EL (cell line): ENCODE data around the gene RPLP2.

Experiments
- DNase-seq: peaks from one replicate; pipeline ENCODE4 v3.0.0-alpha.2; 2016

Gene RPLP2

DNA sequence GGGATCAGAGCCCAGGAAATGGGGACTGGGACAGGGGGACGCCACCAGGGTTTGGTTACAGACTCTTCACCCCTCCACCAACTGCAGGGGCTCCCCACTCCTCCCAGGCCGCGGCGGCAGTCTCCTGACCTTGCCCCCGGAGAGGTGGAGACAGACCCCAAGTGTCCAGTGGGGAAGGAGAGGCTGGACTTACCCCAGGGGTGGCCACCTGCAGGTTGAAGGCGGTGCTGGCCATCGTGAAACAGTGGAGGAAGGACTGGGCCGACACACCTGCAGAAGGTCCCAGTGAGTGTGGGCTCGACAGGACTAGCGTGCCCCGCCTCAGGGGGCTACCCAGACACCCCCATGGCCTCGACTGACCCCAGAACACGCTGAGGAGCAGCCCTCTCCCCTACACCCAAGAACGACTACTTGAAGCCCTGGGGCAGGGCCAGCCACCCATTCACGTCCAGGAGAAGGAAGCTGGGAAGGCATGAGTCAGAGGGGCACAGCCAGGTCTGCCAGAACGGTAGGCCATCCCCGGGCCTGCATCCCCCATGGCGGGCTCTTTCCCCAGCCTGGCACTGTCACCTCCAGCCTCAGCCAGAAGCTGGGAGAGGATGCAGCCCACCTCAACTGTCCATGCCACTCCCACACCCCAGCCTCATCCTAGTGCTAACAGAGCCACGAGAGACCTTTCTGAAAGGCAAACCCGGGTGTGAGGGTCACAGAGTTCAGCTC is 34.7 kb upstream of the RPLP2 start:
- peak; percentile 70 for DNase-seq

DNA sequence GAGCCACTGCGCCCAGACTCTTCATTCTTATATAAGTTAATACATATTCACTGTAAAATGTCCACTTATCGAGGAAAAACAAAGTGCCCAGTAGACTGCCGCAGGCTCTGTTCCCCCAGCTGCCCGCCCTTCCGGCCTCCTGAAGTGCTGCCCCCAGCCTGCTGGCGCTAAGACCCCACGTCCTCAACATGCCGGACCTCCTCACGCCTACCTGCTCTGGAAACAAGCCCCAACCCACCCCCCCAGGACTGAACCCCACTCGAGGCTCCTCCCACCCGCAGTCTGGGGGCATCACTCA is 33.6 kb upstream of the RPLP2 start:
- DNase-seq = no peak

DNA sequence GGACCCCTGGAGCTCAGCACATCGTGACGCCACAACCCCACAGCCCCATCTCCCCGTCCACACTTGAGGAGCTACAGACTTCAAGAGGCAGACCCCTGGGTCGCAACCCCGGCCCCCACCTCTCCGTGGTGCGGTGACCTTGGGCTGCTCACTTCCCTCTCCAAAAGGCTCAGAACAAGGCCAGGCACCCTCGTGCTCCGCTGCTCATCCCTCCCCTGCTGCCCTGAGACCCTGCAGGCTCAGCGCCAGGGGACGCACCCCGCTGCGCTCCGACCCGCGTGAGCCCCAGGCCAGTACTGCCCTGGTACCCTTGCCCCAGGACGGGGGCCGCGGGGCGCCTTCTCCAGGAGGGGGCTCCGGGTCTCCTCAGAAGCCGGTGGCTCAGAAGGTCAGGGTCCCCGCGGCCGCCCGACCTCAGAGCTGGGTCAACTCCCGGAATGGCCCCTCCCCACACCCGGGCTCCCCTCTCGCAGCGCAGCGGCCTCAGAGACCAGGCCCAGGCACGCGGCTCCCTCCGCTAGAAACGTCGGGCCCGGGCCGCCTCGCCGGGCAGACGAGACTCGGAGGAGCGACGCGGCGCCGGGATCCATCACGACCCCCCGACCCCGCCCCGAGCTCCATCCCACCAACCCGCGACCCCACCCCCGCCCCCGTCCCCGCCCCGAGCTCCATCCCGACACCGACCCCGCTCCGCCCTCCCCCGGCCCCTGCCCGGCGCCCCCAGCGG is 33.0 kb upstream of the RPLP2 start:
- DNase-seq = no peak

DNA sequence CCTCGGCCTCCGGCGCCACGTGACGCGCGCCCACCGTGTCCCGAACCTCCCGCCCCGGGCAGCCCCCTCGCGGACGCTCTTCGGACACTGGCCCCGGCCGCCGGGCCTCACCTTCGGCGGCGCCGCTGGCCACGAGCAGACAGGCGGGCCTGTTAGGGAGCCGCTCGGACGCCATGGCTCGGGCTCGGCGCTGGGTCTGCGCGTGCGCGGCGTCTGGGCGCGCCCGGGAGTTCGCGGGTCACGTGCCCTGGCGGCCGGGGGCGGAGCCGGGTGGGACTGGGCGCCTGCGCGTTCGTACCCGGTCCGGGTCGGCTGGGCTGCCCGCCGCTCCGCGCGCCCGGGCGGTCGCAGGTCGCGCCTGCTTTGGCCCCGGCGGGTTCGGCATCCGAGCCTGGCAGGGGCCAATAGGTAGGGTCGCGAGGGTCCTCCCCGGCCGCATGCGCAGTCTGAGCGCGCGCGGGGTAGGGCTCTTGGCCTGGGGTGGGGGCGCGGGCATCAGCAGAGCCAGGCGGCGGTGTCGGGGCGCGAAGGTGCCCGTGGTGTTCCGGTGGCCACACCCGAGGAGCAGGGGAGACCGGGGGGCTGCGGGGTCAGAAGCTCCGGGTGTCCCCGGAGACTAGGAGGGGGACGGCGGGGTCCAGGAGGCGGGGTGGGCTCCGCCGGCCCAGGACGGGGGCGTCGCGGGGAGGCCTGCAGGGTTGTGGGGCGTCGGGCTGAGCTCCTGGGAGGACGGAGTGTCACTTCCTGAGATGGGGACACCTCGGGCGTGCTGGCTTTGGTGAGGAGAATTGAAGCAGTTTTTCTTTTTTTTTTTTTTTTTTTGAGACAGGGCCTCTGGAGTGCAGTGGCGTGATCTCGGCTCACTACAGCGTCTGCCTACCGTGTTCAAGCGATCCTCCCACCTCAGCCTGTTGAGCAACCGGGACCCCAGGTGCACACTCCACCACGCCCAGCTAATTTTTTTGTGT is 32.2 kb upstream of the RPLP2 start, which contains the start of gene GATD1:
Gene GATD1 (minus strand): TSS at position 200 of the 968 bp plus-strand sequence. CDS start 25 bp downstream, at position 175.
- peak; percentile 86 for DNase-seq

DNA sequence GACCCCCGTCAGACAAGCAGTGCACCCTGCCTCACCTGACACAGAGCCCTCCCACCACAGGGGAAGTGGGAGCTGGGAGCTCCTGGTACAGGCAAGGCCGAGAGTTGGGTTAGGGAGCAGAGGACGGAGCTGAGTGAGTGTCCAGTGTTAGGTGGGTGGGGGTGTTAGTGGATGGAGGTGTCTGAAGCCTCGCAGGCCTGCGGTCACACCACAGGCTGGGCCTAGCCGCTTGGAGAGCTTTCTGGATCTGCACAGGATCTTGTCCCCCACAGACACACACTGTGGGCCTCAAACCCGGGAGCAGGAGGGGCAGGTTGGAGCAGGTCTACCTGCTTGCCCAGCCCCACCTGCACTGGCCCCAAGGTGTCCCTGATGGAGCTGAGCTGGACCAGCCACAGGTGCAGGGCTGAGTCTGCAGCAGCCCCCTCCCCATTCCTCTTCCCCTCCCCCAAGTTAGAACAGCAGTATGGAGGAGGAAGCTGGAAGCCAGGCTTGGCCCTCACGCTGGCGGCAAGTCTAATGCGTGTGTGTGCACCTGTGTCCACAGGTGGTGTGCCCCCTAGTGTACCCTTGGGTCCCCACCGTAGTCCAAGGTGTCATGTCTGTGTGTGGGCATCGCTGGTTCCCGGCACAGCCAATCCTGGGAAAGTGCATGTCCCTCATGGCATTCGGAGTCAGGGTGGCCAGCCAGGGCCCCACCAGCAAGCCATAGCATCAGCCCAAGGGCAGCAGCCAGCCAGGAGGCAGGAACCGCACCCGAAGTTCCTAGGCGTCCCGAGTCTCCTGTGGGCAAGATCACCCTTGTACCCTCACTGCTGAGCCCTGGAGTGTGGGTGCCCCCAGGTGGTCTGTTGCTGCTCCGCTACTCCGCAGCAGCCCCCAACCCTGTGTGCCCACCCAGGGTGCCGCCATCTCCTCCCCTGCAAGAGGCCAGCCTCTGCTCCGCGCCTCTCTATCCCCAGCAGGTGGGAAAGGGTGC is 30.5 kb upstream of the RPLP2 start:
- no peak for DNase-seq

DNA sequence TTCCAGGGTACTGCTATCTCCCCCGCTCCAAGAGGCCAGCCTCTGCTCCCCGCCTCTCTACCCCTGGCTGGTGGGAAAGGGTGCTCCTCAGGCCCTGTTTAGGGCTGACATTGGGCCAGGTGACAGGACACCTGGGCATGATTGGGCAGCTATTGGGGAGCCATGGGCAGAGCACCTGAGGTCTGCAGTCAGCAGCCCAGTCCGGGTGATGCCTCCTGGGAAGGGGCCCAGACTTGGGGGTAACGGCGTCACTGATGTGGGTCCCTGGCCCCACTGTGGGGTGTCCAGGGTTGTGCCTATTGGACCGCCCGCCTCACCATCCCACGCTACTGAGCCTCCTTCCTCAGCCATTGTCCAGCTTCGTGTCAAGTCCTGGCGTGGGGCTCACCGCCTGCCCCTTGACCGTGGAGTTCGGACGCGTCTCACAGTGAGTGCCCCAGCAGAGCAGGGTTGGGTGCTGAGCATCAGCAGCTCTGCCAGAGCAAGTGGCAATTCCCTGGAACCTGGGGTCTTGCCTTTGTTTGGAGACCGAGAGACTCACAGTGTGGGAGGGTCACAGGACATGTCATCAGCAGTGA is 29.7 kb upstream of the RPLP2 start:
- DNase-seq = no peak

DNA sequence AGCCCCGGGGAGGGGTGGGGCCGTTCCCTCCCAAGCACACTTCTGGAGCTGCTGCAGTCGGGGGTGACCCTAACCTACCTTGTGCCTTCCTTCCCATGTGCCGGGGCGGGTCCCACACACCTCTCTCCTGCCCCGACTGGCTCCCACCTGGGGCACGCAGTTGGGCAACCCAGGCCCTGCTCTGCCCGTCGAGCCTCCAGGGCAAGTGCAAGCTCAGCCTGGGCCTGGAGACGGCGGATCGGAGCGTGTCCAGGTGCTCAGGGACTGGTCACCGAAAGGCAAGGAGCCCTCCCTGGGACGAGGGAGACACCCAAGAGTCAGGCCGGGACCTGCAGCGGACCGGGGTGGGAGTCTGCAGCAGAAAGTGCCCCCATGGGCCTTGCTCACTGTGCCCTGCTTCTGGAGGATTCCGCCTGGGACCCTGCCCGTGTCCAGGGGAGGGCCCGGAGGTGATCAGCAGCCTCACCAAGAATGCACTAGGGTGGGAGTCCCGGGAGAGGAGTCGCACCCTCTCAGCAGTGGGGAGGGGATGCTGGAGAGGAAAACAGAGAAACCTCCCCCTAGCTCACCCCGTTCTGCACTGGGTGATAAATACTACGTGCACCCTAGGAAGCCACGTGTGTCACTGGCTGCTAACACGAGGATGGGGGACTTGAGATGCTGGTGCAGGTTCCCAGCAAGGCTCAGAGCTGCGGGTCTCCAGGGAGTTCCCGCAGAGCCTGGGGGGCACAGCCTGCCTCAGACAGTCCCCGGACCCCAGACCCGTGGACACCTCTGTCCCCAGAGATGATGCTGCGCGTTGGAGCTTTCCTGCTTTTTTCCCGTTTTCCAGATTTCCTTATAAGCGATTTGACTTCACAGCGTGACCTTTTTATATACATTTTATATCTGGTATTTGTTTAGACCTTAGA is 27.2 kb upstream of the RPLP2 start:
- DNase-seq = no peak

DNA sequence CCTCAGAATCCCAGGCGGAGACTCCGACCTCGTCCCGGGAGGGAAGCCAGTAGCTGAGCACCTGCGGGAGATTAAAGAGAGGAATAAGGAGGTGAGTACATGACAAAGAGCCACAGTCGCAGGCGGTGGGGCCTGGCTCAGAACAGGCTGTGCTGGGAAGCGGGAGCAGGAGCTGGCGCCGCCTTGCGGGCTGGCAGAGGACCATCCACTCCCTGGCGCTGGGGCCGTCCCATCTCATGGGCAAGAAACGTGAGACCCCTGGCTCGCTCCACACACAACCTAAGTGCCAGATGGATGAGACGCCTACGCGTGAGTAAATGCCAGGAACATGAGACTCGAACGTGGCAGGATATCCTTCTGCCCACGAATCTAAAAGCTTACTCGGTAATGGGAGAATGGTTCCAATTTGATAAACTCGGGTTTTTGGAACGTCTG is 26.2 kb upstream of the RPLP2 start:
- DNase-seq = peak; percentile 84

DNA sequence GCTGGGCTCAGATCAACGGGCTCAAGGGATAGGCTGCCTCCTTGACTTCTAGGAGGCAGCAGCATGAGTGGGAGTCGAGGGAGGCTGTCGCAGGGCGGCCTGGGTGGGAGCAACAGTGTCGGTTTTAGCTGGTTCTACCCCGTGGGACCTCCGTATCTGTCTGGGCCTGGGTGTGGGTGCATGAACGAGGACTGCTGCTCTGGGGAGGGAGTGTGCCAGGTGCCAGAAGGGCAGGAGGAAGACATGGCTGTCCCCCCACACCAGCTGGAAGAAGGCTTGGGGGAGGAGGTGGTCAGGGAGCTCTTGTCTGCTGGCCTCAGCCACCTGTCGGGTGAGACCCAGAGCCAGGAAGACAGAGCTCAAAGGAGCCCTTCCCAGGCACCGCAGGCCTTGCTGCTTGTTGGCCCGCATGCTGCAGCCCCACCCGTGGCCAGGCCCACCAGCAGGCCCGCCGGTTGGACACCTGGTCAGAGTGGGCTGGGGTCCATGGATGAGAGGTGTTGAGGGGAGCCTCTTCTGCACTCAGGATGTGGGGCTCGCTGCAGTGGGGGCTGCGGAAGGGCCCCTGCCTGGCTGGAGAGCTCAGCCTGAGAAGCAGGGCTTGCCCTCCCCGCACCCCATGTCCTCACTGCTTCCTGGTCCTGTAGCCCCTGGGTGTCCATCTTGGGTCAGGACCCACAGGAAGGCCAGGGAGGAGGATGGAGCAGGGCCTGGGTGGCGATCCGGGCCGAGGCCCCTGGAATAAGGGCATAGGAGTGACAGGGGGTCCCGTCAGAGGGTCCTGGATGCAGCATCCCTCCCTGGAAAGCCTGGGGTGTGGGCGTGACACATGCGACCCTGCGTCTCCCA is 23.3 kb upstream of the RPLP2 start:
- DNase-seq = no peak

DNA sequence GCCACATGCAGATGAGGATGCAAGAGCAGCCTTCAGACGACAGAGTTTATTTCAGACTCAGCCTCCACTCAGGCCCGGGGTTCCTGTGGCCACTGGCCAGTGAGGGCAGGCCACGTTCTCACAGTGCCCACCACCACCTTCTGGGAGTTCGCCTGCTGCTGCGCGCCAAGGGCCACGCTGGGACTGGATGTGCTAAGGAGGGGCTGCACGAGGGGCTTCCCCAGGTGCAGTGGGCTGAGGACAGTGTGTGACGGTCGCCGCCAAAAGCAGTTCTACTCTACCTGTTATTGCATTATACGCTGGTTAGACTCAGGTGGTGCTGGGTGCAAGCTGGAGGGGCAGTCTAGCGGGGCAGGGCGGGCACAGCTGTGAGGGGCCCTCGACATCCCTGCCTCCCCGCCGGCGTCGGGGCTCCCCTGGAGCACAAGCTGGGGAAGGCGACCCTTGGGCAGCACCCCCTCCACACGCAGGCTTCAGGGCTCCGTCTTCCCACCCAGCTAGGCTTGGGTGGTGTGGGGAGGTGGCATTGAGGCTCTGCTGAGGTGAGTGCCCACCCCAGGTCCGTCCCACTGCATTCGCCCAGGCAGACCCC is 22.6 kb upstream of the RPLP2 start:
- no peak for DNase-seq

DNA sequence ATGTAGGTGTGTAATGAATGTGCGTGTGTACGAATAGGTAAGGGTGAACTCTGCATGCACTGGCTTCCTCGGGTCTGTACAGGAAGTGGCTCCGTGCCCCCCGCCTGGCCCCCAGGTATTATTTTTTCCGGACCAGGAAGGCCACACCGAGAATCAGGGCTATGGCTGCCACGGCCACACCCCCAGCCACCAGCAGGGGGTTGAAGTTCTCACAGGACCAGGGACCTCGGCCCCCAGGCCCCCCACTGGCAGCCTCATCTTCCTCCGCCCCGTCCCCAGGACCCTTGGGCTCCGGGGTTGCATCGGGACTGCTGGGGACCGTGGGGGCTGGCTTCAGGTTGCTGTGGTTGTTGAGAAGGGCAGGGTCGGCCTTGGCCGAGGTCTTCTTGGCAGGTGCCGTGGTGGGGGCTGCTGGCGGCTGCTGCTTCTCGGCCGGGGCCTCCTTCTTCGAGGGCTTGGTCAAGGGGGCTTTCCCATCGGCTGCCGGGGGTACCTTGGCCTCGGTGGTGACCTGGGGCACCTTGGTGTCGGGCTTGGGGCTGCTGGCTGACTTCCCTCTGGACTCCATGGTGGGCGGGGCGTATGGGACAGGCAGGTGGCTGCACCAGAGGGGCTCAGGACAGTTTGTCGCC is 21.6 kb upstream of the RPLP2 start:
- no peak for DNase-seq

DNA sequence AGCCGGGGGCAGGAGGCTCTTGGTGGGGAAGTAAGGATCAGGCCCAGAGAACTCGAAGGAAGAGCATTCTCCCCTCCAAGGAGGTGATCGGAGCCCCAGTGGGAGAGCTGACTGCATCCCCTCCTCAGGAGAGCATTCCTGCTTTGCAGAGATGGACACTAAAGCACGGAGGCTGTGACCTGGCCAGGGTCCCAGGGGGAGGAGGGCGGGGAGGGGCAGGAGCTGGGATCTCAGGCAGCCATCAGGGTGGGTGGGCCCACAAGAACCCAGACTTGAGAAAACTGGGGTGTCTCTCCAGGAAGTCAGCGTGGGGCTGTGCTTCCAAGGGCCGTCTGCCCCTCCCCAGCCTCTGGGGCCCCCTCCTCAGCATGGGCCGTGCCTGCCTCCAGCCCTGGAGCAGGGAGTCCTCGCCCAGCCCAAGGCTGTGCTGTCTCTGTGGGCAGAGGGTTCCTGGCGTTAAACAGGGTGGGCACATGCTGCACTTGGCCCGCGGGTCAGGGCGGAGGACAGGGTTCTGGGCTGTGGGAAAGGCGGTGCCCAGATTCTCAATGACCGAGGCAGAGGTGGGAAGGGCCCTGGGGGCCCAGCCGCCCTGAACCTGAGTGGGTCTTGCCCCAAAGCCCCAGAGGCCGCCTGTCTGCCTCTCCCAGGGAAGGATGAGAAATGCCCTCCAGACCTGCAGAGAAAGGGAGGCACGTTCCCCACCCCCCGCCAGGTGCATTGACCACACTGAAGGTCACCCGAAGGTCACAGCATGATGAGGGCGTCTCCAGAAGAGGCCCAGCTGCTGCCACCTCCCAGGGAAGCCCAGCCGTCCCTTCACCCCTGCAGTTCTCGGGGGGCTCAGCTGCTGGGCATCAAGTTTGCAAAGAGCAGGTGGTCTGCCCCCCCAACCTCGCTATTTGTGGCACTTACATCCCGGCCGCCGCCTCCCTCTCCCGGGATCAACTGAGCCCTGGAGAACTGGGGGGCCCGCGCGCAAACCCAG is 20.5 kb upstream of the RPLP2 start:
- no peak for DNase-seq

DNA sequence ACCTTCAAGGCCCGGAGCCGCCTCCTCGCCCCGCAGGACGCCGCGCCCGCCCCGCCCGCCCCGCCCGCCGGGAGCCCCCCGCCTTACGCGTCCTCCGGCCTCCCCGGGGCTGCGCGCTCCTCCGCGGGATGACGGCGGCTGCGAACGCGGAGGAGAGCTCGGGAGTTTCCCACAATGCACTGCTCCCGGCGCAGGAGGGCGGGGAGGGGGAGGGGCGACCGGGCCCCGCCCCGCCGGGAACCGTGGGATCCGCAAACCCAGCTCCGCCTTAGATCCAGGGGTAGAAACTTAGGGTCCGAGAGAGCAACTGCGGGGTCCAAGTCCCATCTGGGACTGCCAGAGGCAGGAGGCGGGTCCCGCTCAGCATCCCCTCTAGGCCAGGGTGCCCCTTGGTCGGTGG is 19.8 kb upstream of the RPLP2 start, which contains the start of gene CEND1:
Gene CEND1 (minus strand): TSS at position 148 of the 400 bp plus-strand sequence. CDS start 1,514 bp downstream, outside the sequence.
- DNase-seq = peak; percentile 53

DNA sequence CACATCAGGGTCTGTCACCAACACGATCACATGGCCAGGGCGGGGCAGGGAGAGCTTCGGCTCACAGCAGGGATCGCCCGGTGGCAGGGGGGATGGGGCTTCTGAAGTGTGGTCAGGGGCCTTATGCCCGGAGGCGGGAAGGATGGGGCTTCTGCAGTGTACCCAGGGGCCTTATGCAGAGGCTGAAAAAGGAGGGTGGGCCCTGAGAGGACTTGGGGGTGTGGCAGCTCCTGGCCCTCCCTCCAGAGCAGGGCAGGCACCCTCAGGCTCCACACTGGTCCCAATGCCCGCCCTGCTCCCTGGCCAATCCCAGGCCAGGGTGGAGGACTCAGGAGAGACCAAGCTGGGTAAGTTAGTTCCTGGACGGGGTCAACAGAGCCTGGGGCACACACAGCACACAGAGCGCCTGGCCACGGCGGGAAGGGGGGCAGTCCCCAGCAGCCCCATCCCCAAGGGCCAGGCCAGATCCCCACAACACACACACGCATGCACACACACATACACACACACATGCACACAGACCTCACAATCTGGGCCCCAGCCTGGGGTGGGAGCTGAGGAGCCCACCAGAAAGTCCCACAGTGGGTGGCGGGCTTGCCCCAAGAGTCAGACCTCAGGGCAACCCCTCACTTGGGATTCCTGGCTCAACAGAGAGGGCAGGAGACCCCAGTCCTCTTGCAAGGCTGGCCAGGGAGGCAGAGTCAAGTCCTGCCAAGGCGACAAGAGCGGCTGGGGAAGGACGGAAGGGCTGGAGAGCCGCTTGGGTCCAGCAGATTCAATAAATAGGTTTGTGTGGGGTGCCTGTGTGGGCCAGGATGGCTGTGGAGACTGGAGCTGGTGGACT is 18.8 kb upstream of the RPLP2 start:
- peak; percentile 43 for DNase-seq

DNA sequence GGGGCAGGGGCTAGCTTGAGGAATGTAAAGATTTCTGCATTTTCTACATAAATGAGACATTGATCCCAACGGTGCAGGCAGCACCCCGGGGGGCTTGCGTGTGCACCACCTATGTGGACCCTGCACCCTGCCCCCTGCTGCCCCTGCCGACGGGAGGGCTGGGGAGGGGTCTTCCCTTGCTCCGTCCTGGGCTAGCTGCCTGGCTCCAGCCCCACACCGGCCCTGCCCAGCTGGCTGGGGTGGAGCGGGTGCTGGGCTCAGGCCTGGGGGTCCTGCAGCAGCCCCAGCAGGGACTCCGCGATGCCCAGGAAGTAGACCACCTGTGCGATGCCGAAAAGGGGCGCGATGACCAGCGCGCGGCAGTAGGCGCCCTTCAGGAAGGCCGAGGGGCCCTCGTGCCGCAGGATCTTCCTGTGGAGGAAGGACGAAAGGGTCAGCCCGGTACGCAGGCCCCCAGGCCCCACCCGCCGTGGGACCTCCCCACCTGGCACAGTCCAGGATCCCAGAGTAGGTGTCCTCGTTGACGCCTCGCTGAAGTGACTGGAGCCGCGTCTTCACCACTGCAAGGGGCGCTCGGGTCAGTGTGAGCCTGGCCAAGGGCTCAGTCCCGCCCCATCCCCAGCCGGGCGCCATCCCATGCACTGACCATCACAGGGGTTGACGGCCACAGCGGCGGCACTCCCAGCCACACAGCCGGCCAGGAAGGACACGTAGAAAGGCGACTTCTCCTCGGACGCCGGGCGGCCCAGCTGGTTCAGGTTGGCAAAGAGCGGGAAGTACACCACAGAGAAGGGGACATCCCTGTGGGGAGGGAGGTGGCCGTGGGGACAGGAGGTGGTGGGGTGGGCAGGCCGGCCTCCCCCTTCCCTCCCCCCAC is 17.9 kb upstream of the RPLP2 start:
- DNase-seq = no peak

DNA sequence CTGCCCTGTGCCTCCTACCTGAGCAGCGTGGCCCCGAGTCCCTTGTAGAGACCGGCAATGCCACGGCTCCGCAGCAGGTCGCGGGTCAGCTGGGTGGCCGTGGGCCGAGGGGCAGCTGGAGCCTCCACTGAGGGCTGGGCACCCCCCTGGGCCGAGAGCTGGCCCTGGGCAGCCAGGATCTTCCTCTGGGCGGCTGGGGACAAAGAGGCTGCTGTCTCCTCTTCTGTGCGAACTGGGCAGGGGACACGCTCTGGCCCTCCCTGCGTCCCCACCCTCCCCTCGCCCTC is 17.3 kb upstream of the RPLP2 start:
- DNase-seq = no peak
